Lower leg skin (tissue), 3 donors: ENCODE results near the gene NECTIN4.

ENCODE experiments used
- CTCF ChIP-seq, 3 donors: fragments of 450-650 bp; IDR thresholded peaks; one replicate each; pipeline ENCODE4 v1.5.1; 2016; ENCODE audit warnings: antibody characterized with exemption in 3 of 3, mild to moderate bottlenecking in 3 of 3, moderate library complexity in 2 of 3
- POLR2A ChIP-seq, 2 donors: fragments of 450-650 bp; IDR thresholded peaks; one replicate each; pipeline ENCODE4 v1.6.1; 2016 to 2017; ENCODE audit warnings: antibody characterized with exemption in 2 of 2, mild to moderate bottlenecking in 1 of 2, moderate library complexity in 1 of 2

- TF ChIP-seq CTCF (IDR thresholded peaks at IDR 0.05) (no peak), POLR2A (IDR thresholded peaks at IDR 0.05) (no peak)
These were observed 20.1 kb downstream of the NECTIN4 start for GRCh38 chr1:161069241-161069640.
